Measurements from ENCODE around the gene EPS15.

DNA sequence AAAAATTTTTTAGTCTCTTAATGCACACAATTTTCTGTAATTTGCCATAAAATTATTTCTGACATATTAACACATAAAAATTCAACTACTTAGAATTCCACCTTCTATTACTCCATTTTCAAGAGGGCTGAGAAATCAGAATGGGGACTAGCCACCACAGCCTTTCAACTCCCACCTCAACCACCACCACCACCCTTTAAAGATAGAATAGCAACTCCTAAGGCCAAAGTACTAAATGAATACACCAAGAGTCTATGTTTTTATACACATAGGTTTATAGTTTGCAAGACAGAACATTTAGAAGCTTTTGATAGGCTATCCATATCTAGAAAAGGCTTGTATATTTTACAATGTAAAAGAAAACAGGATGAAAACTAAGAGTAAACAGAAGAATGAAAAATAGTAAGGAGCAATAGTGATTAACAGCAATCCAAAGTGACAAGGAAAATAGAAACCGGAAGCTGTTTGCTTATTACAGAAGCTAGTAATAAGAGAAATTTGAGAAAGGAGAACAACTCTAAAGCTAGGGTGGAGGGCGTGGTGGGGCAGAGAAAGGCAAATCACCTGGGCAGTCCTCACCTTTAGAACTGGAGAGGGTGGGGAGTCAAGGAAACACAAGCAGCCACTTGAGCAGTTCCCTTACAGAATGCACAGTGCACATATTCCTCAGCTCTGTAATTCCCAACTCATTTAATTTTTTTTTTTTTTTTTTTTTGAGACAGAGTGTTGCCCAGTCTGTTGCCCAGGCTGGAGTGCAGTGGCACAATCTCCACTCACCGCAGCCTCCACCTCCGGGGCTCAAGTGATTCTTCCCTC, 27.7 kb downstream of the EPS15 start:
- TF ChIP-seq, protein P1, sequence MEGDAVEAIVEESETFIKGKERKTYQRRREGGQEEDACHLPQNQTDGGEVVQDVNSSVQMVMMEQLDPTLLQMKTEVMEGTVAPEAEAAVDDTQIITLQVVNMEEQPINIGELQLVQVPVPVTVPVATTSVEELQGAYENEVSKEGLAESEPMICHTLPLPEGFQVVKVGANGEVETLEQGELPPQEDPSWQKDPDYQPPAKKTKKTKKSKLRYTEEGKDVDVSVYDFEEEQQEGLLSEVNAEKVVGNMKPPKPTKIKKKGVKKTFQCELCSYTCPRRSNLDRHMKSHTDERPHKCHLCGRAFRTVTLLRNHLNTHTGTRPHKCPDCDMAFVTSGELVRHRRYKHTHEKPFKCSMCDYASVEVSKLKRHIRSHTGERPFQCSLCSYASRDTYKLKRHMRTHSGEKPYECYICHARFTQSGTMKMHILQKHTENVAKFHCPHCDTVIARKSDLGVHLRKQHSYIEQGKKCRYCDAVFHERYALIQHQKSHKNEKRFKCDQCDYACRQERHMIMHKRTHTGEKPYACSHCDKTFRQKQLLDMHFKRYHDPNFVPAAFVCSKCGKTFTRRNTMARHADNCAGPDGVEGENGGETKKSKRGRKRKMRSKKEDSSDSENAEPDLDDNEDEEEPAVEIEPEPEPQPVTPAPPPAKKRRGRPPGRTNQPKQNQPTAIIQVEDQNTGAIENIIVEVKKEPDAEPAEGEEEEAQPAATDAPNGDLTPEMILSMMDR (IDR thresholded peaks at IDR 0.05), result no peak
- no peak for TF ChIP-seq EP300 (IDR thresholded peaks at IDR 0.05)
- no peak for TF ChIP-seq POLR2A (IDR thresholded peaks at IDR 0.05)

Data from tibial nerve (tissue), 4 donors.